GM23248 (cell line): ENCODE measurements around the gene CACFD1.

Experiments
- EZH2 ChIP-seq: fragments of 200-600 bp; sonication (generic); IDR thresholded peaks from 2 replicates; pipeline ENCODE4 v1.6.1; 2018; ENCODE audit warnings: antibody characterized with exemption, mild to moderate bottlenecking; ENCODE audit not compliant: insufficient read depth, poor library complexity, severe bottlenecking
- EZH2phosphoT487 ChIP-seq: fragments of 200-600 bp; sonication (generic); IDR thresholded peaks from 2 replicates; pipeline ENCODE4 v1.6.1; 2018; ENCODE audit warnings: antibody characterized with exemption, moderate library complexity, mild to moderate bottlenecking, low read depth; ENCODE audit not compliant: insufficient read depth

GRCh38 chr9:133467101-133467500 is 7.3 kb downstream of the CACFD1 start:
- TF ChIP-seq EZH2phosphoT487, result no peak
- no peak for TF ChIP-seq EZH2
